ENCODE data around the gene ATF7. TPM values are rescaled to one million over a fixed set of nuclear protein-coding genes. Genes with fewer than 3 reads are reported as not detected.

The ATF7 gene
- total and polyA plus RNA-seq, 2 of the 13 experiments (the other 11 are each of a cell fraction or from before 2014, with no cell fraction given): 9.6 to 16.2 TPM

GRCh38 chr12:53625946-53626701 is at the start of gene ATF7 (continued):
- TF ChIP-seq NFAT5 (CRISPR knock-in tag; IDR thresholded peaks at IDR 0.05) (no peak), ZNF296 (CRISPR knock-in tag; conservative IDR thresholded peaks at IDR 0.05) (no peak), THRA (CRISPR knock-in tag; IDR thresholded peaks at IDR 0.05; ENCODE audit: borderline replicate concordance) (peak; percentile 44; the same call in 1 of the 2 replicates), ZNF781 (CRISPR knock-in tag; IDR thresholded peaks at IDR 0.05; ENCODE audit: borderline replicate concordance, not compliant biosample characterization) (peak; percentile 81), LCORL (IDR thresholded peaks at IDR 0.05) (no peak), LCORL (CRISPR knock-in tag; IDR thresholded peaks at IDR 0.05) (peak; percentile 74), ZNF124 (CRISPR knock-in tag; IDR thresholded peaks at IDR 0.05) (no peak), GTF3A (CRISPR knock-in tag; conservative IDR thresholded peaks at IDR 0.05) (0 out of 2 replicates have a peak, but pooled peaks have one; percentile 40), SNAPC4 (CRISPR knock-in tag; IDR thresholded peaks at IDR 0.05) (no peak), CEBPZ (IDR thresholded peaks at IDR 0.05; ENCODE audit: low read length) (no peak), ZBTB43 (CRISPR knock-in tag; conservative IDR thresholded peaks at IDR 0.05) (peak; percentile 63; the same call in 1 of the 2 replicates)

Data from HepG2 (cell line).